Esophagus muscularis mucosa (tissue), 4 donors: Measurements from ENCODE around the gene PACSIN1.

Experiments used
- EP300 ChIP-seq: sonication (generic); formaldehyde crosslinking; IDR thresholded peaks from one replicate; pipeline ENCODE4 v1.6.1; 2017; ENCODE audit warnings: antibody characterized with exemption
- POLR2A ChIP-seq: fragments of 450-650 bp; IDR thresholded peaks from one replicate; pipeline ENCODE4 v1.6.1; 2017; ENCODE audit warnings: antibody characterized with exemption, moderate library complexity, mild to moderate bottlenecking, low read depth
- TF ChIP-seq, protein P1 (sequence below), 3 experiments: fragments of 200-600 bp in 2 of 3; fragments of 450-650 bp in 1 of 3; sonication (generic) in 2 of 3; IDR thresholded peaks; one replicate each; pipeline ENCODE4 v1.5.1; 2017 to 2019; ENCODE audit warnings: antibody characterized with exemption in 3 of 3, mild to moderate bottlenecking in 2 of 3, moderate library complexity in 1 of 3

DNA sequence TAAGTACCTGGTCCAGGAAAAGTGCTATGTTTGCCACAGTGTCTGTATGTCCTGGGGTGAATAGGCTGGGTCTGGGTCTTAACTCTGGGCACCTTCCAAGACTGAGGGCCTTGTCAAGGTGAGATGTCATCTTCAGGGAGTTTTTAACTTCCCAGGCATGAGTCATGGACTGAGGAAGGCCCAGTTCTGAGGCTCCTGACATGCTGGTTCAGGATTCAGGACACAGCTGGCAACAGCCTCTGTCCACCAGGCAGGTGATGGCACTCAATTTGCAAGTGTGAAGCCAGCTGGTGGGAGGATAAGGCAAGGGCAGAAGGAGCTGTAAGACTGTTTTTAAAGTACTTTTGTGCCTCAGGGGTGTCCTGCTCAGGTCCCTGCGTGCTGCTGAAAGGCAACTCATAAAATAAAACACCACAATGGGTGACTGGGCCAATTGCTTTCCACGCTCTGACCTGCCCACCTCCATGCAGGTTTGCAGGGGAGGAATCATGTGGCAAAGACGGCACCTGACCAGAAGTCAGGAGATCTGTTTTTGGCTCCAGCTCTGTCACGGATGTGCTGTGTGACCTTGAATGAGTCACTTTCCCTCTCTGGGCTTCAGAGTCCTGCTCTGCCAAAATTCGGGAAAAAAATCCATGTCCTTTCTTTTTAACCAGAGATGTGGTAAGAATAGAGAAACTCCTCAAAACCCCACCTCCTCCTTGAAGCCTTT is 4.9 kb upstream of the PACSIN1 start:
- TF ChIP-seq EP300 (no peak), POLR2A (no peak)
- TF ChIP-seq, protein P1, sequence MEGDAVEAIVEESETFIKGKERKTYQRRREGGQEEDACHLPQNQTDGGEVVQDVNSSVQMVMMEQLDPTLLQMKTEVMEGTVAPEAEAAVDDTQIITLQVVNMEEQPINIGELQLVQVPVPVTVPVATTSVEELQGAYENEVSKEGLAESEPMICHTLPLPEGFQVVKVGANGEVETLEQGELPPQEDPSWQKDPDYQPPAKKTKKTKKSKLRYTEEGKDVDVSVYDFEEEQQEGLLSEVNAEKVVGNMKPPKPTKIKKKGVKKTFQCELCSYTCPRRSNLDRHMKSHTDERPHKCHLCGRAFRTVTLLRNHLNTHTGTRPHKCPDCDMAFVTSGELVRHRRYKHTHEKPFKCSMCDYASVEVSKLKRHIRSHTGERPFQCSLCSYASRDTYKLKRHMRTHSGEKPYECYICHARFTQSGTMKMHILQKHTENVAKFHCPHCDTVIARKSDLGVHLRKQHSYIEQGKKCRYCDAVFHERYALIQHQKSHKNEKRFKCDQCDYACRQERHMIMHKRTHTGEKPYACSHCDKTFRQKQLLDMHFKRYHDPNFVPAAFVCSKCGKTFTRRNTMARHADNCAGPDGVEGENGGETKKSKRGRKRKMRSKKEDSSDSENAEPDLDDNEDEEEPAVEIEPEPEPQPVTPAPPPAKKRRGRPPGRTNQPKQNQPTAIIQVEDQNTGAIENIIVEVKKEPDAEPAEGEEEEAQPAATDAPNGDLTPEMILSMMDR (IDR thresholded peaks at IDR 0.05), result no peak
